Pancreas (tissue), 10 donors: Measurements from ENCODE around the gene ANO1. TPM values are rescaled to one million over a fixed set of nuclear protein-coding genes. Genes with fewer than 3 reads are reported as not detected.

Experiments
- ATAC-seq, 4 donors: fragments of 200-7000 bp; cut with Tn5 transposase; one replicate each; pipeline versions ENCODE4 v1.8.0 to v1.9.1; 2020; ENCODE audit warnings: mild to moderate bottlenecking in 4 of 4, moderate library complexity in 4 of 4
- DNase-seq, 6 donors: peaks; one replicate each; pipeline ENCODE4 v3.0.0-alpha.2; 2020
- FAIRE-seq: peaks from 2 replicates; lab custom pipeline; 2012; peaks lifted over from hg19 to GRCh38; lab: Jason Lieb, UNC
- H3K27ac ChIP-seq, 4 donors: fragments of 200-600 bp; sonication (generic); 1 replicate in 3 of 4; 2 replicates in 1 of 4; pipeline versions ENCODE4 v1.5.0 to v1.8.0; 2020
- H3K27me3 ChIP-seq, 4 donors: fragments of 200-600 bp; one replicate each; pipeline ENCODE4 v1.8.0; 2021
- H3K36me3 ChIP-seq, 3 donors: fragments of 200-600 bp; sonication (generic) in 1 of 3; one replicate each; pipeline versions ENCODE4 v1.5.0 to v1.8.0; 2020 to 2021
- H3K4me1 ChIP-seq, 3 donors: fragments of 200-600 bp; one replicate each; pipeline ENCODE4 v1.8.0; 2021
- H3K4me3 ChIP-seq, 4 donors: fragments of 200-600 bp; sonication (generic) in 2 of 4; one replicate each; pipeline versions ENCODE4 v1.5.0 to v1.8.0; 2020 to 2021
- H3K9me3 ChIP-seq, 4 donors: fragments of 200-600 bp; one replicate each; pipeline ENCODE4 v1.8.0; 2021
- CTCF ChIP-seq, 4 donors: fragments of 200-600 bp; sonication (generic) in 3 of 4; IDR thresholded peaks; one replicate each; pipeline versions ENCODE4 v1.5.0 to v1.8.0; 2021; ENCODE audit warnings: antibody characterized with exemption in 4 of 4
- WGBS, 2 donors: extraction: QIAGEN DNeasy Blood & Tissue Kit; methylation state at CpG; one replicate each; pipeline ENCODE4 v1.1.7; 2013; 5-methylcytosine and 5-hydroxymethylcytosine counted together
- intact Hi-C, 3 donors: fragments of 100-400 bp; cut with DNase I; formaldehyde crosslinking; loops; one replicate each; pipeline versions ENCODE4 v1.11.1 to v1.14.2; 2022
- polyA plus RNA-seq, 2 donors: library from polyadenylated mRNA; stranded (reverse); fragments of 200-250 nt; gene quantifications; one replicate each; pipeline ENCODE4 v1.2.3, GENCODE V29; 2013
- total RNA-seq, 6 donors: library from RNA; stranded (reverse); fragmentation: NEBNext Ultra II Directional in 4 of 6; extraction: Animal tissue kit (Norgen Biotek cat#: 25700) in 4 of 6; gene quantifications; one replicate each; pipeline versions ENCODE4 v1.2.1 to v1.2.4, GENCODE V29; 2021 to 2023
- donor health status: healthy with polysubstance abuse.
- donor health status: DM: no; HTN: no; CAD: no; lungs with moderate emphysema.
- donor health status: DM: no; HTN: no; CAD: no.
- donor health status: control.
- donor health status: control.
- donor health status: Bipolar disorder and iron deficiency.
- donor health status: DM: yes; HTN: yes; CAD: no.
- donor health status: DM: no; HTN: no; CAD: no.
- donor health status: DM: no; HTN: no; CAD: no.
- donor health status: DM: yes; HTN: yes; CAD: no.

Gene ANO1
- total and polyA plus RNA-seq, 8 donors = 1.5 to 12.4 (median 5.1) TPM

- Histone ChIP-seq H3K9me3 (no peaks in the 10 kb centered on the region), H3K4me1 (no peaks in the 10 kb centered on the region), H3K27ac (no peak overlapping the region), H3K27me3 (no peaks in the 10 kb centered on the region), H3K4me3 (no peak overlapping the region), H3K36me3 (no peaks in the 10 kb centered on the region)
- DNase-seq = no peak
- no peak for ATAC-seq
- no peak for TF ChIP-seq CTCF (IDR thresholded peaks at IDR 0.05)
- no peak for FAIRE-seq
- 72 to 80% methylated on average over 10 of the region's 10 CpGs for WGBS, 2 donors
- intact Hi-C loops = no loop called here
These were observed 17.4 kb upstream of the ANO1 start for GRCh38 chr11:70060611-70061293.

- H3K4me1 ChIP-seq = no peaks in the 10 kb centered on the region
- DNase-seq (no peak), ATAC-seq (no peak), FAIRE-seq (no peak)
- intact Hi-C loops = no loop called here
- no peaks in the 10 kb centered on the region for H3K9me3 ChIP-seq
- no peak overlapping the region for H3K27ac ChIP-seq
- no peak overlapping the region for H3K4me3 ChIP-seq
- H3K36me3 ChIP-seq = no peaks in the 10 kb centered on the region
- no peaks in the 10 kb centered on the region for H3K27me3 ChIP-seq
- WGBS, 2 donors = 83 to 94% methylated on average over 1 of the region's 1 CpG
- no peak for TF ChIP-seq CTCF (IDR thresholded peaks at IDR 0.05)
These were observed 16.4 kb upstream of the ANO1 start for GRCh38 chr11:70061734-70062133.

GRCh38 chr11:70063121-70063520 is 15.0 kb upstream of the ANO1 start:
- H3K36me3 ChIP-seq = no peaks in the 10 kb centered on the region
- FAIRE-seq (no peak), DNase-seq (no peak), ATAC-seq (no peak)
- no peaks in the 10 kb centered on the region for H3K9me3 ChIP-seq
- TF ChIP-seq CTCF (IDR thresholded peaks at IDR 0.05) = no peak
- no peak overlapping the region for H3K27ac ChIP-seq
- intact Hi-C loops = no loop called here
- 68 to 75% methylated on average over 8 of the region's 8 CpGs for WGBS, 2 donors
- H3K27me3 ChIP-seq = no peaks in the 10 kb centered on the region
- no peaks in the 10 kb centered on the region for H3K4me1 ChIP-seq
- no peak overlapping the region for H3K4me3 ChIP-seq

- no peak for TF ChIP-seq CTCF (IDR thresholded peaks at IDR 0.05)
- WGBS, 2 donors = 78 to 85% methylated on average over 4 of the region's 4 CpGs
- FAIRE-seq = no peak
- no peaks in the 10 kb centered on the region for H3K4me1 ChIP-seq
- ATAC-seq = no peak
- no peaks in the 10 kb centered on the region for H3K9me3 ChIP-seq
- no peaks in the 10 kb centered on the region for H3K36me3 ChIP-seq
- DNase-seq = no peak
- intact Hi-C loops = no loop called here
- H3K27me3 ChIP-seq = no peaks in the 10 kb centered on the region
- no peak overlapping the region for H3K27ac ChIP-seq
- no peak overlapping the region for H3K4me3 ChIP-seq
These were observed 14.6 kb upstream of the ANO1 start for GRCh38 chr11:70063555-70063954.

- Histone ChIP-seq H3K27me3 (no peaks in the 10 kb centered on the region), H3K4me1 (no peaks in the 10 kb centered on the region), H3K27ac (no peak overlapping the region), H3K9me3 (no peaks in the 10 kb centered on the region), H3K4me3 (no peak overlapping the region), H3K36me3 (no peaks in the 10 kb centered on the region)
- no peak for TF ChIP-seq CTCF (IDR thresholded peaks at IDR 0.05)
- DNase-seq (no peak), FAIRE-seq (no peak), ATAC-seq (no peak)
- WGBS, 2 donors = 61 to 76% methylated on average over 10 of the region's 10 CpGs
- intact Hi-C loops = no loop called here
These were observed 13.9 kb upstream of the ANO1 start for GRCh38 chr11:70064008-70064725.
